HG03103 (cell line): Measurements from ENCODE around the gene GLE1.
"Not testable (repeated sequence)": the region's sequence is repeated elsewhere in the genome, so short reads cannot be mapped to it uniquely, and the experiment has no call there.

Experiments
- ATAC-seq: cut with Tn5 transposase; IDR thresholded peaks from one replicate; pipeline ENCODE4 v1.9.1; 2021; ENCODE audit warnings: low read depth; ENCODE audit not compliant: unreplicated experiment

The GLE1 gene

GRCh38 chr9:128550770-128551656 lies 46.5 kb downstream of the GLE1 start:
- no peak for ATAC-seq

GRCh38 chr9:128551657-128552152 lies 47.2 kb downstream of the GLE1 start:
- no peak for ATAC-seq

GRCh38 chr9:128552153-128552743 lies 47.7 kb downstream of the GLE1 start, which contains the start of gene SPTAN1:
TSS of gene SPTAN1 (plus strand) at chr9:128552587. CDS start at chr9:128566741, 14,154 bp downstream.
- ATAC-seq = peak; percentile 73

- ATAC-seq = peak; percentile 16
Observed at GRCh38 chr9:128552744-128553440, 48.4 kb downstream of the GLE1 start.

- ATAC-seq = no peak
Observed at GRCh38 chr9:128553728-128554127, 49.2 kb downstream of the GLE1 start.

- no peak for ATAC-seq
Observed at GRCh38 chr9:128554155-128554862, 49.8 kb downstream of the GLE1 start.

- no peak for ATAC-seq
Observed at GRCh38 chr9:128555180-128555721, 50.7 kb downstream of the GLE1 start.

- no peak for ATAC-seq
Observed at GRCh38 chr9:128556276-128556675, 51.8 kb downstream of the GLE1 start.

- no peak for ATAC-seq
Observed at GRCh38 chr9:128556926-128557634, 52.6 kb downstream of the GLE1 start.

- no peak for ATAC-seq
Observed at GRCh38 chr9:128558431-128559310, 54.2 kb downstream of the GLE1 start.

GRCh38 chr9:128565578-128565977 lies 61.1 kb downstream of the GLE1 start:
- no peak for ATAC-seq

- ATAC-seq = no peak
Observed at GRCh38 chr9:128568470-128569078, 64.1 kb downstream of the GLE1 start.

- ATAC-seq = no peak
Observed at GRCh38 chr9:128575469-128575868, 71.0 kb downstream of the GLE1 start.

- no peak for ATAC-seq
Observed at GRCh38 chr9:128575916-128576315, 71.4 kb downstream of the GLE1 start.

GRCh38 chr9:128577206-128577605 lies 72.7 kb downstream of the GLE1 start:
- ATAC-seq = no peak

GRCh38 chr9:128579194-128579593 lies 74.7 kb downstream of the GLE1 start:
- ATAC-seq = no peak

- no peak for ATAC-seq
Observed at GRCh38 chr9:128580731-128581130, 76.2 kb downstream of the GLE1 start.

- not testable (repeated sequence) for ATAC-seq
Observed at GRCh38 chr9:128585155-128585554, 80.6 kb downstream of the GLE1 start.
